HG03159 (cell line): ENCODE results near the gene MDN1.
A peak's percentile ranks its signal among the peaks of the same experiment; 100 is the strongest.
"Not testable (repeated sequence)": the region's sequence is repeated elsewhere in the genome, so short reads cannot be mapped to it uniquely, and the experiment has no call there.

Source experiments
- ATAC-seq: cut with Tn5 transposase; IDR thresholded peaks from one replicate; pipeline ENCODE4 v1.9.1; 2021; ENCODE audit warnings: mild to moderate bottlenecking, moderate library complexity; ENCODE audit not compliant: unreplicated experiment

MDN1 gene, protein sequence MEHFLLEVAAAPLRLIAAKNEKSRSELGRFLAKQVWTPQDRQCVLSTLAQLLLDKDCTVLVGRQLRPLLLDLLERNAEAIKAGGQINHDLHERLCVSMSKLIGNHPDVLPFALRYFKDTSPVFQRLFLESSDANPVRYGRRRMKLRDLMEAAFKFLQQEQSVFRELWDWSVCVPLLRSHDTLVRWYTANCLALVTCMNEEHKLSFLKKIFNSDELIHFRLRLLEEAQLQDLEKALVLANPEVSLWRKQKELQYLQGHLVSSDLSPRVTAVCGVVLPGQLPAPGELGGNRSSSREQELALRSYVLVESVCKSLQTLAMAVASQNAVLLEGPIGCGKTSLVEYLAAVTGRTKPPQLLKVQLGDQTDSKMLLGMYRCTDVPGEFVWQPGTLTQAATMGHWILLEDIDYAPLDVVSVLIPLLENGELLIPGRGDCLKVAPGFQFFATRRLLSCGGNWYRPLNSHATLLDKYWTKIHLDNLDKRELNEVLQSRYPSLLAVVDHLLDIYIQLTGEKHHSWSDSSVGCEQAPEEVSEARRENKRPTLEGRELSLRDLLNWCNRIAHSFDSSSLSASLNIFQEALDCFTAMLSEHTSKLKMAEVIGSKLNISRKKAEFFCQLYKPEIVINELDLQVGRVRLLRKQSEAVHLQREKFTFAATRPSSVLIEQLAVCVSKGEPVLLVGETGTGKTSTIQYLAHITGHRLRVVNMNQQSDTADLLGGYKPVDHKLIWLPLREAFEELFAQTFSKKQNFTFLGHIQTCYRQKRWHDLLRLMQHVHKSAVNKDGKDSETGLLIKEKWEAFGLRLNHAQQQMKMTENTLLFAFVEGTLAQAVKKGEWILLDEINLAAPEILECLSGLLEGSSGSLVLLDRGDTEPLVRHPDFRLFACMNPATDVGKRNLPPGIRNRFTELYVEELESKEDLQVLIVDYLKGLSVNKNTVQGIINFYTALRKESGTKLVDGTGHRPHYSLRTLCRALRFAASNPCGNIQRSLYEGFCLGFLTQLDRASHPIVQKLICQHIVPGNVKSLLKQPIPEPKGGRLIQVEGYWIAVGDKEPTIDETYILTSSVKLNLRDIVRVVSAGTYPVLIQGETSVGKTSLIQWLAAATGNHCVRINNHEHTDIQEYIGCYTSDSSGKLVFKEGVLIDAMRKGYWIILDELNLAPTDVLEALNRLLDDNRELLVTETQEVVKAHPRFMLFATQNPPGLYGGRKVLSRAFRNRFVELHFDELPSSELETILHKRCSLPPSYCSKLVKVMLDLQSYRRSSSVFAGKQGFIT (N-terminal part only)

DNA sequence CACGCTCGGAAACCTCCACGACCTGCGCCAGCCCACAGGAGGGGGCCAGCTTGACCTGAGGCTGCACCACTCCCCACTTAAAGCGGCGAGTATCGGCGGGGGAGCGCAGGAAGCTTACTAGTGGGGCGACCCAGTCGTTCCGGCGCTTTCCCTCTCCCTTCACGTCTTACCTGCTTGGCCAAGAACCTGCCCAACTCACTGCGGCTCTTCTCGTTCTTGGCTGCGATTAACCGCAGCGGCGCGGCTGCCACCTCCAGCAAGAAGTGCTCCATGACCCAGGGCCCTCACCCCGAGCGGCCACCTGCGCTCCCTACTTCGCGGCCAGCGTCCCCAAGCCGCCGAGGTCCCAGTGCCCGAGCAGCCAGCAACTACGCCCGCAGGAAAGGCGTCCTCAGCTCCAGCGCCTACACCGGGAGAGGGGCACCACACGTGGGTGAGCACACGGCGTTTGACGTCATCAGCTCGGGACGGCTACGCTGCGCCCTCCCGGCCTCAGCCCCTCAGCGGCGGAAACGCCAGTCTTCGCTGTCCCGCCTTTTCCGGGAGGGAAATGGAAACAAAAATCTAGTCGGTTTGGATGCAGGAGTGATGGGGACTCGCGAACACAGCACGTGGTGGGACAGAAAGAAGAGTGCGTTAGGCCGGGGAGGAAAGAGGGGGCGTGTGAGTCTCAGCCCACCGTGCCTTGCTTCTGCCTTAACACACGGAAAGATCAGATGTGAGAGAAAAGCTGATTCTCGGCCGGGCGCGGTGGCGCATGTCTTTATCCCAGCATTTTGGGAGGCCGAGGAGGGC, at the start of gene MDN1:
Gene MDN1, minus strand, starts transcription at position 459 of the 795 bp plus-strand sequence. Its CDS starts 187 bp downstream, at position 272.
- ATAC-seq: peak; percentile 92

DNA sequence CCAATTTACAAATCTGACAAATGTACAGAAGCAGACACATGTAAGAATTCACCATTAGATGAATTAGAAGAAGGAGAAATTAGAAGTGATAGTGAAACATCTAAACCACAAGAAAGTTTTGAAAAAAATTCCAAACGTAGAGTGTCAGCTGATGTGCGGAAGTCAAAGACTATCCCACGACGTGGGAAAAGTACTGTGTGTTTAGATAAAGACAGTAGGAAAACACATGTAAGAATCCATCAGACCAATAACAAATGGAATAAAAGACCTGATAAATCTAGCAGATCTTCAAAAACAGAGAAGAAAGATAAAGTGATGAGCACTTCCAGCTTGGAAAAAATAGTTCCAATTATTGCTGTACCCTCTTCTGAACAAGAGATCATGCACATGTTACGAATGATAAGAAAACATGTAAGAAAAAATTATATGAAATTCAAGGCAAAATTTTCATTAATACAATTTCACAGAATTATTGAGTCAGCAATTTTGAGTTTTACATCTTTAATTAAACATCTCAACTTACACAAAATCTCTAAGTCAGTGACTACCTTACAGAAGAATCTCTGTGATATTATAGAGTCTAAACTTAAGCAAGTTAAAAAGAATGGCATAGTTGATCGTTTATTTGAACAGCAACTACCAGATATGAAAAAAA, 46.6 kb upstream of the MDN1 start:
- no peak for ATAC-seq

DNA sequence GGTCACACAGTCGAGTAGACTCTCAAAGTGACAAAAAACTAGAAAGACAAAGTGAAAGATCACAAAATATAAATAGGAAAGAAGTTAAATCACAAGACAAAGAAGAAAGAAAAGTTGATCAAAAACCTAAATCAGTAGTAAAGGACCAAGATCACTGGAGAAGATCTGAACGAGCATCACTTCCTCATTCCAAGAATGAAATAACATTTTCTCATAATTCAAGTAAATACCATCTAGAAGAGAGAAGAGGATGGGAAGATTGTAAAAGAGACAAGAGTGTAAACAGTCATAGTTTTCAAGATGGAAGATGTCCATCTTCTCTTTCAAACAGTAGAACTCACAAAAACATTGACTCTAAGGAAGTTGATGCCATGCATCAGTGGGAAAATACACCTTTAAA, 43.1 kb upstream of the MDN1 start:
- ATAC-seq: no peak

DNA sequence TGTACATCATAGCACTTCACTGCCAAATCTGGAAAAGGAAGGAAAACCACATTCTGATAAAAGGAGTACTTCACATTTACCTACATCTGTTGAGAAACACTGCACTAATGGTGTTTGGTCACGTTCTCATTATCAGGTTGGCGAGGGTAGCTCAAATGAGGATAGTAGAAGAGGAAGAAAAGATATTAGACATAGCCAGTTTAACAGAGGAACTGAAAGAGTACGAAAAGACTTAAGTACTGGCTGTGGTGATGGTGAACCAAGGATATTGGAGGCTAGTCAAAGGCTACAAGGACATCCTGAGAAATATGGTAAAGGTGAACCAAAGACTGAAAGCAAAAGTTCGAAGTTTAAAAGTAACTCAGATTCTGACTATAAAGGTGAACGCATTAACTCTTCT, 42.7 kb upstream of the MDN1 start:
- ATAC-seq: peak; percentile 72

DNA sequence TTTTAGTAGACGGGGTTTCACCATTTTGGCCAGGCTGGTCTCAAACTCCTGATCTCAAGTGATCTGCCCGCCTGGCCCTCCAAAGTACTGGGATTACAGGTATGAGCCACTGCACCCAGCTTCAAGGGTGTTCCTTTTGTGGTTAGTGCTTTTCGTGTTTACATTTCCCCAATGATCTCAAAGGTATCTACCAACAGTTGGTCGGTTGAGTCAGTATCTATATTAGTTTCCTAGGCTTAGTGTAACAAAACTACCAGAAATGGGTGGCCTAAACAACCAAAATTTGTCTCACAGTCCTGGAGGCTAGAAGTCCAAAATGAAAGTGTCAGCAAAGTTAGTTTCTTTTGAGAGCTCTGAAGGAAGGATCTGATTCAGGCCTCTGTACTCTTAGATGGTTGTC, 40.1 kb upstream of the MDN1 start:
- ATAC-seq: peak; percentile 60

DNA sequence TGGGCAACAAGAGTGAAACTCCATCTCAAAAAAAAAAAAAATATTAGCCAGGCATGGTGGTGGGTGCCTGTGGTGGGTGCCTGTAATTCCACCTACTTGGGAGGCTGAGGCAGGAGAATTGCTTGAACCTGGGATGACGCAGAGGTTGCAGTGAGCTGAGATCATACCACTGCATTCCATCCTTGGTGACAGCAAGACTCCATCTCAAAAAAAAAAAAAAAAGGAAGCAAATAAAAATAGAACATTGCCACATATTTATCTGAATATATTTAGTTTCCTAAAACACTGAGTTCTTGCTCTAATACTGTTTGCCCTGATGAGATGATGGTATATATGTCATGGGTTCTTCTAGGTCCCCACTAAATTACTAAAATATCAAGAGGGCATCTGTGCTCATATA, 38.4 kb upstream of the MDN1 start:
- ATAC-seq: no peak

DNA sequence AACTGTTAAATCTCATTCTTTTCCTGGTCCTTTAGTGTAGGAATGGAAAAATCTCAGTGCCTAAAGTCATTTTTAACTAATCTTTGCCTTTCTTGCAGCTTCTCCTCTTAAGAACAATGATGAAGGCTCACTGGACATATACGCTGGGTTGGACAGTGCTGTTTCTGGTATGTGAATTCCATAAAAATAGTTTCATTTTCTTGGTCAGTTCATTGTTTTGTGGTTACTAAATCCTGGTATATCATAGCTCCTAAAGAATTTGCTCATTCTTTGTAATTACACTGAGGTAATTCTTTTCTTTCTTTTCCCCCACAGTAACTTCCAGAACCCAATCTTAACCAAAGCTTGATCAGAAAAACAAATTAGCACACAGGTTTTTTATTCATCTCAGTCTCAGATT, 33.5 kb upstream of the MDN1 start:
- ATAC-seq: no peak

DNA sequence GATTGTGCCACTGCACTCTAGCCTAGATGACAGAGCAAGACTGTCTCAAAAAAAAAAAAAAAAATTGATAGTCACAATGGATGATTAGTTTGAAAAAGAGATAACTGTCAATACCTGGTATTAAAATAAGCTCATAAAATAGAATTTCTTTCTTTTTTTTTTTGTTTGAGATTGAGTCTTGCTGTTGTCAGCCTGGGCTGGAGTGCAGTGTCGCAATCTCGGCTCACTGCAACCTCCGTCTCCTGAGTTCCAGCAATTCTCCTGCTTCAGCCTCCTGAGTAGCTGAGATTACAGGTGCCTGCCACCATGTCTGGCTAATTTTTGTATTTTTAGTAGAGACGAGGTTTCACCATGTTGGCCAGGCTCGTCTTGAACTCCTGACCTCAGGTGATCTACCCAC, 27.9 kb upstream of the MDN1 start:
- ATAC-seq: not testable (repeated sequence)

DNA sequence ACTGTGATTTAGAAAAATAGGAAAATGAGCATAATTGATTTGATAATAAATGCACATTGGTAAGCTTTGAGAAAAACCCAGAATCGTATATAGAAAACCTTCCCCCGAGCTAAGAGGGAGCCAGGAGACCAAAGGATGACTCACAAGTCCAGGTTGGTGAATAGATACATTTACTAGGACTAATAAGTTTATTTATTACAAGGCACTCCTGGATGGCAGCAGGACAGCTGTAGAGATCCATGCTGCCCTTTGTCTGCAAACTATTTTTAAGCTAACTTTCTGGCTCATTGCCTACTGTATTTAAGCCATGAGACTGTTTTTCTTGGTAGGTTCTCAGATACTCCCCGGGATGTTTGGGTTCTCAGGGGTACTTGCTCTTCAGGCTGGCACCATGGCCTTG, 23.5 kb upstream of the MDN1 start:
- no peak for ATAC-seq

DNA sequence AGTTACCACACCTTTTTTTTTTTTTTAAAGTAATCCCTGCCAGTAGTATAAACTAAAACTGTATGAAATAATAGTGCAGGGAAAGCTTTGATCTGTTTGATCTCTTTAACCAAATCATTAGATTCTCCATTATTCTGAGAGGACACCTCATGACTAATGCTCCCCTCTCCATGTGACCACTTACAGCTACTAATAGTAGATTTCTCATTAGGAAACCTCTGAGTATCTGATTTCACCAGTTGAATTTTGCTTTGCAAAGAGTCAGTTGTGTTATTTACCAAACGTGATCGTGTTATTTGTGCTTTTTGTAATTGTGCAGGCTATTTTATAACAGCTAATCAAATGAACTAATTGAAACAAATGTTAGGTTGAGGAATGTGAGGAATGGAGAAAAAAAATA, 22.6 kb upstream of the MDN1 start:
- ATAC-seq: no peak

DNA sequence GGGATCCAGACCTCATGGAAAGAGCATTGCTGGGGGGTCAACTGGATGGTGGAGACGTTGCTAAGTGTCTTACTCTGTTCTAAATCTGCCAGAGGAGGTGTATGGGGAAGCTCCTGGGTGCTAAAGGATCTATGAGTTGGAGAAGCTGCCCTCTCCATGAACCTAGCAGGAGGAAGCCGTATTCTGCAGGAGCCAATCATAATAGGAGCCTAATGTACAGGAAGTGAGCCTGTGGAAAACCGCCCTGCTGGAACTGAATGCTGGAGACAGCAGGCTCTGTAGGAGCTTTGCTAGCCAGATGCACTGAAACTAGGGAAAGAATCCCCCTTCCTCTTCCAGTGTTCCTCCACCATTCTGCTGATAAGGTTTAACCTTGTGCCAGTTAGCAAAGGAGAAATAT, 20.9 kb upstream of the MDN1 start:
- no peak for ATAC-seq

DNA sequence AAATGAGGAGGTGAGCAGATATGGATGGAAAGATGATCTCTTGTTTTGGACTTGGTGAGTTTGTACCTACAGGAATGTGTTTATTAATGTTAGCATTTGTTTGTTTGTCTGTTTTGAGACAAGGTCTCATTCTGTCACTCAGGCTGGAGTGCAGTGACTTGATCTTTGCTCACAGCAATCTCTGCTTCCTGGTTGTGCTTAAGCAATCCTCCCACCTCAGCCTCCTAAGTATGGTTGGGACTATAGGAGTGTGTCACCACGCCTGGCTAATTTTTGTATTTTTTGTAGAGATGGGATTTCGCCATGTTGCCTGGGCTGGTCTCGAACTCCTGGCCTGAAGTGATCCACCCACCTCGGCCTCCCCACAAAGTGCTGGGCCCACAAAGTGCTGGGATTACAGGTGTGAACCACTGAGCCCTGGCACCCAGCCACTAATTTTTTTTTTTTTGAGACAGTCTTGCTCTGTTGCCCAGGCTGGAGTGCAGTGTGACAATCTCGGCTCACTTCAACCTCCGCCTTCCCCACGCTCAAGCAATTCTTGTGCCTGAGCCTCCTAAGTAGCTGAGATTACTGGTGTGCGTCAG, 17.1 kb upstream of the MDN1 start:
- no peak for ATAC-seq

DNA sequence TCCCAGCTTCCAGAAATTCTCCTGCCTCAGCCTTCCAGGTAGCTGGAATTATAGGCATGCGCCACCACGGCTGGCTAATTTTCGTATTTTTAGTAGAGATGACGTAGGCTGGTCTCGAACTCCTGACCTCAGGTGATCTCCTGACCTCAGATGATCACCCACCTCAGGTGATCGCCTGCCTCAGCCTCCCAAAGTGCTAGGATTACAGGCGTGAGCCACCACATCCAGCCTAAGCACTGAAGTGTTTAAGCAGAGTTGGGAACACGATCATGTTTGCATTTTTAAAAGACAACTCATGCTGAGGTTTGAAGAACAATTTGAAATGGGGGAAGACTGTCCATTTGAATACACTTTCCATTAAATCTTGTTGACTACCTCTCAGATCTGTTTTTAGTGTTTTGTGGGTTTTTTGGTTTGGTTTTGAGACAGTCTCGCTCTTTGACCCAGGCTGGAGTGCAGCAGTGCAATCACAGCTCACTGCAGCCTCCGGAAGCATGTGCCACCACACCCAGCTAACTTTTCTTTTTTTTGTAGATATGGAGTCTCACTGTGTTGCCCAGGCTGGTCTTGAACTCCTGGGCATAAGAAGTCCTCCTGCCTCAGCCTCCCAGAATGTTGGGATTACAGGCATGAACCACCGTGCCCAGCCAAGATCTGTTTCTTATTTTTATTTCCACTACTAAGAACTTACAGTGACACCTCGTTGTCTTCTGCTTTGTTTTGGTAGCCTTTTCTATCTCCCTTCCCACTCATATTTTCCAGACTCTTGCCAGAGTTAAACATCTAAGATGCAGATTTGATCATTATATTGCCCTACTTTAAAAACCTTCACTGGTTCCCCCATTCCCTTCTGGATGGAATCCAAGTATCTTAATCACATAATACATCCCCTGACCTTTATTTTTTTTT, 15.5 kb upstream of the MDN1 start:
- peak; percentile 94 for ATAC-seq

DNA sequence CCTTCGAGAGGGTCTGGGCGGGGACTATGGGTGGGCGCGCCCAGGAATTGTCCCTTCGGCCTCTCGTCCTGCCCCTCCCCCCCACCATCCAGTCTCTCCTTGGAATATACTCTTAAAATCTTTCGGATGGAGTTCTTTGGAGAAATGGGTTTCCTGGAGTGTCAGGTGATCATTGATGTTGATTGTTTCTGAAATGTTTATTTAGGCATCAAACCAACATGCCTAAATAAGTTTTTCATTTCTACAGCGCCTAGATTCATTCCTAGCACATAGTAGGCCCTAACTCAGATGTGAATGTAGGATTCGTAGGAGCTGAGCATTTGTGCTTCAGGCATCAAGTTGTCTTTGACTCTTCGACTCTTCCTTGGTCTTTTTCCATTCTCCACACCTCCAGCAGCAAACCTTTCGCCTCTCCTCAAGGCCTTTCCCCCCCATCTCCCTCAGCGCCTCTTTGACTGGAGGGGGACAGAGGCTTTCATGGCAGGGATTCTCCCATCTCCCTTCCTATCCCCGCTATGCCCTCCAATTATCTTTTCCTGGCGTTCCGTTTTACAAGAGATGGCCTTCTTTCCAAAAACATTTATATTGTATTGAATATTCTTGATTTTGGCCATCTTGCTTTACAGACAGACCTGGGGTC, 10.7 kb upstream of the MDN1 start:
- no peak for ATAC-seq

DNA sequence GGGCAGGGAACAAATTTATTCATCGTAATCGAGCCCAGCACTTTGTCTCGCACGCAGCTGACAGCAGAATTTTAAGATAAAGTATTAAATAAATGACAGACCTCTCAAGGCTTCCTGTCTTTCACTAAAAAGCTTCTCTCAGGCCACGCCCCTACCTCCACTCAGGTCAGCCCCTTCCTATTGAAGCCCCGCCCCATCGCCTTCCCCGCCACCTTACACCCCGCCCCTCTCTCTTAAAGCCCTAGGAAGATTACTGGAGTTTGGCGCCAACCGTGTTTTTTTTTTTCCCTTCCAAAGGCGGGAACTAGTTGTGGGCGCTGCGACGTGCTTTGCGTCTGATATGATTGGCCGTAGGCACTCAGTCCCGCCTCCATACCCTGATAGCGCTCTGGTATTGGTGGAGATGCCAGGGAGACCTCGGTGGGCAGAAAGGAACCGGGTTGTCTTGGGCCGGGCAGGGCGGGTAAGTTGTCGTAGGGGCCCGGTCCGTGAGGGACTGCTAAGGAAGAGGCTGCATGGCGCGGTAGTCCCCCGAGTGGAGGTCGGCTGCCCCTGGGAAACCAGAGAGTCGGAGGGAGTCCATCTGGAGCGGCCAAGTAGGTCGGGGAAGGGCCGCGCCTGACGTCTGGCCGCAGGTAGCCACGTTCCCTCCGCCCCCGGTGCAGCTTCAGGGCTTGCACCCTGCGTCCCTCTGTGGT, 10.0 kb upstream of the MDN1 start, which contains the start of gene CASP8AP2:
Gene CASP8AP2, plus strand, starts transcription at position 409 of the 698 bp plus-strand sequence.
- peak; percentile 98 for ATAC-seq

DNA sequence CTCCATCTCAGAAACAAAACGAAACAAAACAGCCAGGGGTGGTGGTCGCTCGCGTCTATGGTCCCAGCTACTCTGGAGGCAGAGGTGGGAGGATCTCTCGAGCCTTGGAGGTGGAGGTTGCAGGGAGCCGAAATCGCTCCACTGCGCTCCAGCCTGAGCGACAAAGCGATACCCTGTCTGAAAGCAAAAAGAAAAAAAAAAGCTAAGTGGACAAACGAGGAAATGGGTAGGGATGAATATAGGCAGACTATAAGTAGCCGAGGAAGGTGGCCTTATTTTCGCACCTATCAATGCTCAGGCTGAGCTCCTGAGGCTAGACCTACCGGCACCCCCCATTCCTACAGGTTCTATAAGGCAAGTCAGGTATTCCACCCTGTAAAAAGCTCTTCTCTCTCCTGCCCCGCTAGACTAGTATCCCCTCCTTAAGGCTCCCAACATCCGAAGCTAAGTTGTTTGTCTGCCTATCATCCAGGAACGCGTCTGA, 9.4 kb upstream of the MDN1 start:
- peak; percentile 30 for ATAC-seq

DNA sequence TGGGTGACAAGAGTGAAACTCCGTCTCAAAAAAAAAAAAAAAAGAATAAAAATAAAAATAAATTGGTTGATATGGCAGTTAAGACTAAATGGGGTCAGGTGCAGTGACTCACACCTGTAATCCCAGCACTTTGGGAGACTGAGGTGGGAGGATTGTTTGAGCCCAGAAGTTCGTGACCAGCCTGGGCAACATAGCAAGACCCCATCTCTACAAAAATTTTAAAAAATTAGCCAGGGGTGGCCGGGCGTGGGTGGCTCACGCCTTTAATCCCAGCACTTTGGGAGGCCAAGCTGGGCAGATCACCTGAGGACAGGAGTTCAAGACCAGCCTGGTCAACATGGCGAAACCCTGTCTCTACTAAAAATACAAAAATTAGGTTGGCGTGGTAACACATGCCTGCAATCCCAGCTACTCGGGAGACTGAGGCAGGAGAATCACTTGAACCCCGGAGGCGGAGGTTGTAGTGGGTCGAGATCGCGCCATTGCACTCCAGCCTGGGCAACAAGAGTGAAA, 8.9 kb upstream of the MDN1 start:
- ATAC-seq: not testable (repeated sequence)
